Osteocyte (in vitro differentiated cells): ENCODE results near the gene ART5. TPM values are rescaled to one million over a fixed set of nuclear protein-coding genes. Genes with fewer than 3 reads are reported as not detected.
A peak's percentile ranks its signal among the peaks of the same experiment; 100 is the strongest.

Experiments
- DNase-seq: peaks from one replicate; pipeline ENCODE4 v3.0.0; 2021; ENCODE audit warnings: mixed read lengths; ENCODE audit not compliant: unreplicated experiment; ENCODE audit errors: extremely low spot score
- H3K27ac Mint-ChIP-seq: one replicate; pipeline ENCODE4 v1.8.0; 2021; ENCODE audit warnings: mild to moderate bottlenecking, mixed read lengths; ENCODE audit not compliant: unreplicated experiment
- H3K27me3 Mint-ChIP-seq: one replicate; pipeline ENCODE4 v1.8.0; 2021; ENCODE audit warnings: mixed read lengths; ENCODE audit not compliant: unreplicated experiment
- H3K36me3 Mint-ChIP-seq: one replicate; pipeline ENCODE4 v1.8.0; 2021; ENCODE audit warnings: mixed read lengths; ENCODE audit not compliant: unreplicated experiment
- H3K4me1 Mint-ChIP-seq: one replicate; pipeline ENCODE4 v1.8.0; 2021; ENCODE audit warnings: mixed read lengths; ENCODE audit not compliant: unreplicated experiment
- H3K4me3 Mint-ChIP-seq: one replicate; pipeline ENCODE4 v1.8.0; 2021; ENCODE audit warnings: mild to moderate bottlenecking, moderate library complexity, mixed read lengths; ENCODE audit not compliant: unreplicated experiment
- H3K9me3 Mint-ChIP-seq: one replicate; pipeline ENCODE4 v1.8.0; 2021; ENCODE audit warnings: mixed read lengths; ENCODE audit not compliant: unreplicated experiment
- CTCF ChIP-seq: fragments of 200-600 bp; sonication (generic); IDR thresholded peaks from 2 replicates; pipeline ENCODE4 v1.5.0; 2021; ENCODE audit warnings: antibody characterized with exemption, mild to moderate bottlenecking, moderate library complexity
- long read RNA-seq: library from polyadenylated mRNA; unstranded; transcript quantifications from one replicate; pipeline ENCODE4 v2.0.0, GENCODE V29; 2021
- total RNA-seq: library from RNA; stranded (reverse); gene quantifications from 2 replicates; pipeline ENCODE4 v1.2.1, GENCODE V29; 2021

ART5 gene
- total RNA-seq = 0.38 and 0.57 TPM in 2 replicates
- long read RNA-seq = 0 reads

GRCh38 chr11:3641701-3642070 is at the start of gene ART5:
Gene ART5, minus strand, starts transcription at chr11:3641992. Its CDS starts 130 bp downstream, at chr11:3641862.
- Mint-ChIP-seq H3K4me3 (peak within 1 kb of the TSS; percentile 77), H3K9me3 (peaks cover 5% of the 10 kb centered on the region), H3K27ac (no peak within 1 kb of the TSS), H3K36me3 (peaks cover 3% of the 10 kb centered on the region), H3K27me3 (peaks cover 11% of the 10 kb centered on the region), H3K4me1 (peaks cover 12% of the 10 kb centered on the region)
- no peak for DNase-seq
- no peak for TF ChIP-seq CTCF

GRCh38 chr11:3686751-3687150 is 45.0 kb upstream of the ART5 start:
- Mint-ChIP-seq H3K4me1 (peaks cover 8% of the 10 kb centered on the region), H3K9me3 (no peaks in the 10 kb centered on the region), H3K27me3 (no peaks in the 10 kb centered on the region), H3K36me3 (peaks cover 47% of the 10 kb centered on the region), H3K4me3 (no peak overlapping the region), H3K27ac (no peak overlapping the region)
- no peak for TF ChIP-seq CTCF
- no peak for DNase-seq

GRCh38 chr11:3685923-3686322 is 44.1 kb upstream of the ART5 start:
- peaks cover 8% of the 10 kb centered on the region for H3K4me1 Mint-ChIP-seq
- H3K27me3 Mint-ChIP-seq = no peaks in the 10 kb centered on the region
- H3K9me3 Mint-ChIP-seq = no peaks in the 10 kb centered on the region
- peaks cover 53% of the 10 kb centered on the region for H3K36me3 Mint-ChIP-seq
- DNase-seq = no peak
- no peak overlapping the region for H3K27ac Mint-ChIP-seq
- no peak for TF ChIP-seq CTCF
- no peak overlapping the region for H3K4me3 Mint-ChIP-seq

GRCh38 chr11:3684819-3685172 is 43.0 kb upstream of the ART5 start:
- no peak for TF ChIP-seq CTCF
- Mint-ChIP-seq H3K36me3 (peaks cover 53% of the 10 kb centered on the region), H3K4me1 (peaks cover 8% of the 10 kb centered on the region), H3K4me3 (no peak overlapping the region), H3K9me3 (no peaks in the 10 kb centered on the region), H3K27ac (peak overlapping the region; percentile 16), H3K27me3 (no peaks in the 10 kb centered on the region)
- DNase-seq = no peak

- Mint-ChIP-seq H3K9me3 (no peaks in the 10 kb centered on the region), H3K27me3 (no peaks in the 10 kb centered on the region), H3K4me3 (no peak overlapping the region), H3K27ac (peak overlapping the region; percentile 16), H3K36me3 (peaks cover 57% of the 10 kb centered on the region), H3K4me1 (peaks cover 8% of the 10 kb centered on the region)
- no peak for DNase-seq
- no peak for TF ChIP-seq CTCF
These were observed 42.5 kb upstream of the ART5 start for GRCh38 chr11:3684129-3684818.
